Peyer's patch (tissue), 4 donors: Measurements from ENCODE around the gene RPS6KA5.

ENCODE experiments used
- POLR2A ChIP-seq, 2 donors: fragments of 450-650 bp; IDR thresholded peaks; one replicate each; pipeline ENCODE4 v1.5.1; 2017; ENCODE audit warnings: antibody characterized with exemption in 2 of 2, mild to moderate bottlenecking in 2 of 2, moderate library complexity in 2 of 2
- TF ChIP-seq, protein P1 (sequence below), 6 experiments: fragments of 450-650 bp in 4 of 6; fragments of 200-600 bp in 2 of 6; sonication (generic) in 1 of 6; IDR thresholded peaks; one replicate each; pipeline ENCODE4 v1.5.1; 2017 to 2019; ENCODE audit warnings: antibody characterized with exemption in 6 of 6, mild to moderate bottlenecking in 3 of 6, moderate library complexity in 1 of 6

DNA sequence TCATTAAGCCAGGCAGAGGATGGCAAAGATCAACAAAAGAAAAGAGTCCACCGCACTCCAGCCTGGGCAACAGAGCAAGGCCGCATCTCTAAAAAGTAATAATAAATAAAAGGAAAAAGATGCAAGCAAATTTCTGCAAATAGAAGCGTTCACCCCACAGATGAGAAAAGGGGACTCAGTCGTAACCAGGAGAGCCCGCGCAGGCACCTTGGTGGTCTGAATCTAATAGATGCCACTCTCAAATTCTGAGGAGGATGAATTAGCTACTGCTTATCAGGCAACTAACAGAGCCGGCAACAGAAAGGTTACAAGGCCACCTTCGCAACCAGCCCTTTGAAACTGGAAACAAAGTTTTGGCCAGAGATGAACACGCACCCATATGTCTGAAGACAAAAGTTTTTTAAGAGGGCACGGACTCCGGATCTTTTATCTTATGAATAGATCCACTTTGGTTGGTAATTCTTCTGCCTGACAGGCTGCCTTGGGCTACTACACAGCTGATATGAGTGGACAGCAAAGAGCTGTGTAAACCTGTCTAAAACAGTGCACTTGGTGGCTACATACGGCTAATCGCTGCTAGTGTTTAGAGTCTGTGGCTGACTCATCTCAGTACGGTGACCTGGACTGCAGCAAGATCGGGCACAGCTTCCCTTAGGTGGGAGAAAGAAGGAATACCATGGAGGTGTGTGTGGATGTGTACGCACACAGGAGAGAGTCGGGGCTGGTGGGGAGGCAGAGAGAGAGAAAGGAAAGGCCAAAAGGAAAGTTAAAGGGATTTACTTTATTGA is 211.3 kb downstream of the RPS6KA5 start:
- TF ChIP-seq, protein P1, sequence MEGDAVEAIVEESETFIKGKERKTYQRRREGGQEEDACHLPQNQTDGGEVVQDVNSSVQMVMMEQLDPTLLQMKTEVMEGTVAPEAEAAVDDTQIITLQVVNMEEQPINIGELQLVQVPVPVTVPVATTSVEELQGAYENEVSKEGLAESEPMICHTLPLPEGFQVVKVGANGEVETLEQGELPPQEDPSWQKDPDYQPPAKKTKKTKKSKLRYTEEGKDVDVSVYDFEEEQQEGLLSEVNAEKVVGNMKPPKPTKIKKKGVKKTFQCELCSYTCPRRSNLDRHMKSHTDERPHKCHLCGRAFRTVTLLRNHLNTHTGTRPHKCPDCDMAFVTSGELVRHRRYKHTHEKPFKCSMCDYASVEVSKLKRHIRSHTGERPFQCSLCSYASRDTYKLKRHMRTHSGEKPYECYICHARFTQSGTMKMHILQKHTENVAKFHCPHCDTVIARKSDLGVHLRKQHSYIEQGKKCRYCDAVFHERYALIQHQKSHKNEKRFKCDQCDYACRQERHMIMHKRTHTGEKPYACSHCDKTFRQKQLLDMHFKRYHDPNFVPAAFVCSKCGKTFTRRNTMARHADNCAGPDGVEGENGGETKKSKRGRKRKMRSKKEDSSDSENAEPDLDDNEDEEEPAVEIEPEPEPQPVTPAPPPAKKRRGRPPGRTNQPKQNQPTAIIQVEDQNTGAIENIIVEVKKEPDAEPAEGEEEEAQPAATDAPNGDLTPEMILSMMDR (IDR thresholded peaks at IDR 0.05): no peak
- no peak for TF ChIP-seq POLR2A (IDR thresholded peaks at IDR 0.05)
